CD14-positive monocyte (primary cell): ENCODE measurements around the gene CSRNP3. TPM values are rescaled to one million over a fixed set of nuclear protein-coding genes. Genes with fewer than 3 reads are reported as not detected.

Experiments
- DNase-seq, 3 donors: peaks; one replicate each; pipeline ENCODE4 v3.0.0-alpha.2; 2011 to 2022
- H2AFZ ChIP-seq: 2 replicates; pipeline ENCODE4 v1.6.0; 2012; ENCODE audit warnings: mild to moderate bottlenecking, low read depth, low read length, inconsistent platforms; ENCODE audit not compliant: insufficient read depth, poor library complexity, severe bottlenecking
- H3K27ac ChIP-seq, 2 donors: 1 replicate in 1 of 2; 2 replicates in 1 of 2; pipeline ENCODE4 v1.5.1; 2012 to 2013; ENCODE audit warnings: low read length in 2 of 2, control low read depth in 1 of 2, inconsistent platforms in 1 of 2, low read depth in 1 of 2, mild to moderate bottlenecking in 1 of 2
- H3K27me3 ChIP-seq, 2 donors: one replicate each; pipeline versions ENCODE4 v1.6.0 to v1.6.1; 2011 to 2013; ENCODE audit warnings: low read length in 2 of 2; ENCODE audit not compliant: control insufficient read depth in 2 of 2, insufficient read depth in 2 of 2
- H3K36me3 ChIP-seq, 2 donors: replicated peaks in 1 of 2; 1 replicate in 1 of 2; 2 replicates in 1 of 2; pipeline versions ENCODE4 v1.5.1 to v1.6.1; 2012 to 2013; ENCODE audit warnings: low read length in 2 of 2, control low read depth in 1 of 2, inconsistent platforms in 1 of 2, mild to moderate bottlenecking in 1 of 2; ENCODE audit not compliant: insufficient read depth in 2 of 2, control insufficient read depth in 1 of 2
- H3K4me1 ChIP-seq, 2 donors: 1 replicate in 1 of 2; 2 replicates in 1 of 2; pipeline versions ENCODE4 v1.5.1 to v1.6.1; 2012 to 2013; ENCODE audit warnings: low read length in 2 of 2, control low read depth in 1 of 2, inconsistent platforms in 1 of 2, mild to moderate bottlenecking in 1 of 2, moderate library complexity in 1 of 2; ENCODE audit not compliant: insufficient read depth in 2 of 2, control insufficient read depth in 1 of 2
- H3K4me2 ChIP-seq: replicated peaks from 2 replicates; pipeline ENCODE3; 2012; ENCODE audit warnings: low read length, moderate library complexity, mild to moderate bottlenecking; ENCODE audit not compliant: poor library complexity, severe bottlenecking; ENCODE audit errors: extremely low read depth
- H3K4me3 ChIP-seq, 3 experiments: fragments of 200-600 bp in 1 of 3; sonication (generic) in 1 of 3; replicated peaks in 1 of 3; 1 replicate in 2 of 3; 2 replicates in 1 of 3; pipeline ENCODE4 v1.5.1; 2011 to 2013; ENCODE audit warnings: low read length in 3 of 3, mild to moderate bottlenecking in 3 of 3, control low read depth in 2 of 3, low read depth in 2 of 3, inconsistent platforms in 1 of 3, moderate library complexity in 1 of 3
- H3K79me2 ChIP-seq: 2 replicates; pipeline ENCODE4 v1.6.0; 2012; ENCODE audit warnings: mild to moderate bottlenecking, control low read depth, inconsistent platforms, low read length, moderate library complexity; ENCODE audit not compliant: insufficient read depth
- H3K9ac ChIP-seq: 2 replicates; pipeline ENCODE4 v1.6.0; 2017; ENCODE audit warnings: low read length, mild to moderate bottlenecking; ENCODE audit not compliant: insufficient read depth, poor library complexity, severe bottlenecking
- H3K9me3 ChIP-seq, 2 donors: replicated peaks in 1 of 2; 1 replicate in 1 of 2; 2 replicates in 1 of 2; pipeline versions ENCODE4 v1.5.1 to v1.6.1; 2012 to 2013; ENCODE audit warnings: low read length in 2 of 2, control low read depth in 1 of 2; ENCODE audit not compliant: control insufficient read depth in 1 of 2, insufficient read depth in 1 of 2
- H4K20me1 ChIP-seq: 2 replicates; pipeline ENCODE4 v1.6.0; 2012; ENCODE audit warnings: mild to moderate bottlenecking, low read length, control low read depth, moderate library complexity; ENCODE audit not compliant: insufficient read depth
- H3K27ac Mint-ChIP-seq, 7 donors: one replicate each; pipeline ENCODE4 v1.8.0; 2020; ENCODE audit warnings: mild to moderate bottlenecking in 7 of 7, mixed read lengths in 7 of 7, moderate library complexity in 6 of 7, inconsistent platforms in 2 of 7
- H3K27me3 Mint-ChIP-seq, 3 donors: one replicate each; pipeline ENCODE4 v1.8.0; 2021 to 2022; ENCODE audit warnings: low read depth in 3 of 3, mild to moderate bottlenecking in 3 of 3, mixed read lengths in 3 of 3, moderate library complexity in 3 of 3, inconsistent platforms in 1 of 3
- H3K36me3 Mint-ChIP-seq, 2 donors: one replicate each; pipeline ENCODE4 v1.8.0; 2020; ENCODE audit warnings: mixed read lengths in 2 of 2, inconsistent platforms in 1 of 2, mild to moderate bottlenecking in 1 of 2
- H3K4me1 Mint-ChIP-seq: one replicate; pipeline ENCODE4 v1.8.0; 2020; ENCODE audit warnings: mild to moderate bottlenecking, mixed read lengths
- H3K4me3 Mint-ChIP-seq, 2 donors: one replicate each; pipeline ENCODE4 v1.8.0; 2020; ENCODE audit warnings: mild to moderate bottlenecking in 2 of 2, mixed read lengths in 2 of 2, moderate library complexity in 1 of 2
- H3K9me3 Mint-ChIP-seq, 7 donors: one replicate each; pipeline ENCODE4 v1.8.0; 2020 to 2022; ENCODE audit warnings: mixed read lengths in 7 of 7, mild to moderate bottlenecking in 6 of 7, moderate library complexity in 6 of 7, inconsistent platforms in 2 of 7
- CTCF ChIP-seq: fragments of 200-600 bp; IDR thresholded peaks from one replicate; pipeline ENCODE4 v1.8.0; 2022; ENCODE audit warnings: antibody characterized with exemption, mild to moderate bottlenecking
- WGBS: methylation state at CpG from one replicate; pipeline ENCODE4 v1.1.5; 2013; ENCODE audit warnings: missing lambda C conversion rate; ENCODE audit not compliant: insufficient coverage; 5-methylcytosine and 5-hydroxymethylcytosine counted together
- intact Hi-C, 2 donors: fragments of 100-400 bp; cut with micrococcal nuclease; formaldehyde crosslinking; loops; one replicate each; pipeline versions ENCODE4 v1.15.0 to v1.15.1; 2023
- polyA plus RNA-seq, 3 donors: library from polyadenylated mRNA; depleted of rRNA in 1 of 3; unstranded in 2 of 3; stranded (reverse) in 1 of 3; fragments of 300-500 nt in 2 of 3; fragments of >200 nt in 1 of 3; fragmentation: Illumina TruSeq in 2 of 3; gene quantifications; 1 replicate in 2 of 3; 2 replicates in 1 of 3; pipeline ENCODE4 v1.2.3, GENCODE V29; 2012 to 2021

Gene CSRNP3
- polyA plus RNA-seq, 3 donors = not detected

GRCh38 chr2:165632594-165632993 is 163.1 kb downstream of the CSRNP3 start:
- no peaks in the 10 kb centered on the region for H3K79me2 ChIP-seq
- TF ChIP-seq CTCF = no peak
- peaks cover 0 to 2% (median 0%) of the 10 kb centered on the region in 7 donors for H3K9me3 Mint-ChIP-seq
- intact Hi-C loops = no loop called here
- H3K9ac ChIP-seq = no peak overlapping the region
- no peaks in the 10 kb centered on the region for H3K36me3 Mint-ChIP-seq
- no peaks in the 10 kb centered on the region for H3K4me1 Mint-ChIP-seq
- H3K4me2 ChIP-seq = no peak overlapping the region
- no peak overlapping the region for H3K27ac ChIP-seq
- H3K27ac Mint-ChIP-seq = no peak overlapping the region
- no peaks in the 10 kb centered on the region for H3K4me1 ChIP-seq
- no peaks in the 10 kb centered on the region for H4K20me1 ChIP-seq
- no peaks in the 10 kb centered on the region for H3K27me3 ChIP-seq
- no peak overlapping the region for H3K4me3 ChIP-seq
- no peaks in the 10 kb centered on the region for H3K36me3 ChIP-seq
- no peak overlapping the region for H3K4me3 Mint-ChIP-seq
- DNase-seq = no peak
- no CpG with 5 or more reads among the region's 2 CpGs for WGBS
- peaks cover 0 to 4% (median 2%) of the 10 kb centered on the region in 3 donors for H3K27me3 Mint-ChIP-seq
- H2AFZ ChIP-seq = no peak overlapping the region
- H3K9me3 ChIP-seq = no peaks in the 10 kb centered on the region

GRCh38 chr2:165633431-165633830 is 163.9 kb downstream of the CSRNP3 start:
- H3K9ac ChIP-seq = no peak overlapping the region
- no peaks in the 10 kb centered on the region for H3K27me3 ChIP-seq
- no peaks in the 10 kb centered on the region for H3K4me1 Mint-ChIP-seq
- no peak overlapping the region for H3K4me2 ChIP-seq
- H3K9me3 ChIP-seq = no peaks in the 10 kb centered on the region
- no peak overlapping the region for H3K27ac ChIP-seq
- H4K20me1 ChIP-seq = no peaks in the 10 kb centered on the region
- no peak overlapping the region for H3K27ac Mint-ChIP-seq
- H3K9me3 Mint-ChIP-seq = peaks cover 0 to 2% (median 0%) of the 10 kb centered on the region in 7 donors
- H3K4me3 ChIP-seq = no peak overlapping the region
- no peaks in the 10 kb centered on the region for H3K79me2 ChIP-seq
- WGBS = 100% methylated on average over 1 of the region's 3 CpGs
- no peaks in the 10 kb centered on the region for H3K4me1 ChIP-seq
- DNase-seq = no peak
- H3K27me3 Mint-ChIP-seq = peaks cover 0 to 4% (median 2%) of the 10 kb centered on the region in 3 donors
- H2AFZ ChIP-seq = no peak overlapping the region
- H3K4me3 Mint-ChIP-seq = no peak overlapping the region
- H3K36me3 Mint-ChIP-seq = no peaks in the 10 kb centered on the region
- no peak for TF ChIP-seq CTCF
- H3K36me3 ChIP-seq = no peaks in the 10 kb centered on the region
- intact Hi-C loops = no loop called here
